22Rv1 (cell line): ENCODE data around the gene FOXP4.

Experiments used
- H3K27ac ChIP-seq: fragments of 450-650 bp; 2 replicates; pipeline ENCODE4 v1.5.1; 2017
- ZFX ChIP-seq: fragments of 450-650 bp; IDR thresholded peaks from 2 replicates; pipeline ENCODE4 v1.6.1; 2017; ENCODE audit warnings: antibody characterized with exemption, borderline replicate concordance
- TF ChIP-seq, protein P1 (sequence below): fragments of 450-650 bp; IDR thresholded peaks from 2 replicates; pipeline ENCODE4 v1.5.1; 2017; ENCODE audit warnings: mild to moderate bottlenecking

The FOXP4 gene

DNA sequence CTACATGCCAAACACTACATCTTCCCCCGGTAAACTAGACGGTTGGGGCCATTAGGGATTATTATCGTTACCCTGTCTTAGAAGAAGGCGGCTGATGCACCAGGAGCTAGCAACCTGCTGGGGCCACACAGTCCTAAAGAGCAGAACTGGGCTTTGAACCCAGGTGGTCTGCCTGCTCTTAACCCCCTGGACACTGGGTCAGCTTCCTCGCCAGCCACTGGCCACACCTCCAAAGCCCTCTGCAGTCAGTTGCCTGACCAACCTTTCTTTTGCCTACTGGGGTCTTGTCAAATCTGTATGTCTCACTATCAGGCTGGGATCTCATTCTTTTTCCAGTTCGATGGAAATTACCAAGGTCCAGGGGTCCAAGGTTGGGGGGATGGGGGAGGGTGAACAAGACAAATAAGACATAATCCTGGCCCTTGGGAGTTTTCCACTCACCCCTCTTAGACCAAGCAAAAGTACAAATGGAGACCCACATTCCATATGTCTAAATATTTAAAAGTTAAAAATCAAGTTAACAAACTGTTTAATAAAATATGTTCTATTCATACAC lies 34.0 kb upstream of the FOXP4 start:
- no peak for TF ChIP-seq ZFX
- TF ChIP-seq, protein P1, sequence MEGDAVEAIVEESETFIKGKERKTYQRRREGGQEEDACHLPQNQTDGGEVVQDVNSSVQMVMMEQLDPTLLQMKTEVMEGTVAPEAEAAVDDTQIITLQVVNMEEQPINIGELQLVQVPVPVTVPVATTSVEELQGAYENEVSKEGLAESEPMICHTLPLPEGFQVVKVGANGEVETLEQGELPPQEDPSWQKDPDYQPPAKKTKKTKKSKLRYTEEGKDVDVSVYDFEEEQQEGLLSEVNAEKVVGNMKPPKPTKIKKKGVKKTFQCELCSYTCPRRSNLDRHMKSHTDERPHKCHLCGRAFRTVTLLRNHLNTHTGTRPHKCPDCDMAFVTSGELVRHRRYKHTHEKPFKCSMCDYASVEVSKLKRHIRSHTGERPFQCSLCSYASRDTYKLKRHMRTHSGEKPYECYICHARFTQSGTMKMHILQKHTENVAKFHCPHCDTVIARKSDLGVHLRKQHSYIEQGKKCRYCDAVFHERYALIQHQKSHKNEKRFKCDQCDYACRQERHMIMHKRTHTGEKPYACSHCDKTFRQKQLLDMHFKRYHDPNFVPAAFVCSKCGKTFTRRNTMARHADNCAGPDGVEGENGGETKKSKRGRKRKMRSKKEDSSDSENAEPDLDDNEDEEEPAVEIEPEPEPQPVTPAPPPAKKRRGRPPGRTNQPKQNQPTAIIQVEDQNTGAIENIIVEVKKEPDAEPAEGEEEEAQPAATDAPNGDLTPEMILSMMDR, result no peak
- H3K27ac ChIP-seq, result no peak overlapping the region

DNA sequence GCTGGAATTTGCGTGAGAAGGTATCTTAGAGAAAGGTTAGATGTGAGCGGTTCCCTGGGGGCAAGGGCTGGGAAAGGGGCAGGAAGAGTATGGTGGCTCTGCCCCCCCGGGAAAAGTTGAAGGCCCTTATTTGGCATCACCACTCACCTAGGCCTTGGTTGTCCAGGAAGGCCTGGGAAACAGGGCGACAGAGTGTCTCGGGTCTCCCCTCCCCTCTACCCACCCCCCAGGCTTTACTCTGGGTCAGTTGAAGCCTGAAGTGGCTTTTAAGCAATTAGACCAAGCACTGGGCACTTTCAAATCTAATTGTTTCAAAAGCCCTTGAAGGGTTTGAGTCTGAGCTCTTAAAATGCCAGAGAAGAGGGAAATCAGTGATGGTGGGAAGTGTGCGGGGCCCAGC lies 30.2 kb upstream of the FOXP4 start:
- no peak overlapping the region for H3K27ac ChIP-seq
- TF ChIP-seq ZFX, result no peak
- TF ChIP-seq, protein P1, result no peak

DNA sequence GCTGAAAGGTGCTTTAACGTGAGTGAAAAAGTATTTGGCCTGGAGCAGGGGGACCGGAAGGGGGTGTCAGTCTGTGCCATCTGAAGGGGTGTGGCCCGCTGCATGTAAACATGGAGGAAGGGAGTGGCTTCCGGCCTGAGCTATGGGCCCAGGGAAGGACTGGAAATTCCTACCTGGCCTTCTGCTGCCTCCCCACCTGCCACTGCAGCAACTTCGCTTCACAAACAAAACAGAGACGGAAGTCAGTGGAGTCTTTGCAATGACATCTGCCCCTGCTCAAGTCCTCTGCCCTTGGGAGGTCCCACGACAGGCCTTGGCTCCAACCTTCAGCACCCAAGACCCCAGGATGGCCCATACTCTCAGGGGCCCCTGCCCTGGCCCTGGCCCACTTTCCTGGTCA lies 28.1 kb upstream of the FOXP4 start:
- H3K27ac ChIP-seq, result no peak overlapping the region
- TF ChIP-seq, protein P1, result no peak
- TF ChIP-seq ZFX, result no peak

DNA sequence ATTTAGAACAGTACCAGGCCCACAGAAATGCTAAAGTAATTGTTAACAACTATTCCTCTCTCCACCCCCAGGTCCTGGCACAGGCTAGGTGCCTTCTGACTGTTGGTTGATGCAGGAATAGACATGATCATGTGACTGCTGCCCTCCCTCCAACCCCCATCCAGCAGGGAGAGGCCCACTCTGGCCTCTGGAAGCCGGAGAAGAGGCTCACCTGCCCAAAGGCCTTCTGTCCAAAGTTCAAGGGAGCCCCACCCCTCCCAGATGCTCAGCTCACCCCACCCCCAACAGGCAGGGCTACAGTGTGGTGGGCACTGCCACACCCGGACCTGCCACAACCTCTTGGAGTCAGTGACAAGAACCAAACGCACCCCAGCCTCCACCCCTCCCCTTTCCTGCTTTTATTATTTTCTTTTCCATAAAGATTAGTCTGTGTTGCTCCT lies 26.9 kb upstream of the FOXP4 start:
- H3K27ac ChIP-seq, result no peak overlapping the region
- TF ChIP-seq, protein P1, result no peak
- no peak for TF ChIP-seq ZFX

DNA sequence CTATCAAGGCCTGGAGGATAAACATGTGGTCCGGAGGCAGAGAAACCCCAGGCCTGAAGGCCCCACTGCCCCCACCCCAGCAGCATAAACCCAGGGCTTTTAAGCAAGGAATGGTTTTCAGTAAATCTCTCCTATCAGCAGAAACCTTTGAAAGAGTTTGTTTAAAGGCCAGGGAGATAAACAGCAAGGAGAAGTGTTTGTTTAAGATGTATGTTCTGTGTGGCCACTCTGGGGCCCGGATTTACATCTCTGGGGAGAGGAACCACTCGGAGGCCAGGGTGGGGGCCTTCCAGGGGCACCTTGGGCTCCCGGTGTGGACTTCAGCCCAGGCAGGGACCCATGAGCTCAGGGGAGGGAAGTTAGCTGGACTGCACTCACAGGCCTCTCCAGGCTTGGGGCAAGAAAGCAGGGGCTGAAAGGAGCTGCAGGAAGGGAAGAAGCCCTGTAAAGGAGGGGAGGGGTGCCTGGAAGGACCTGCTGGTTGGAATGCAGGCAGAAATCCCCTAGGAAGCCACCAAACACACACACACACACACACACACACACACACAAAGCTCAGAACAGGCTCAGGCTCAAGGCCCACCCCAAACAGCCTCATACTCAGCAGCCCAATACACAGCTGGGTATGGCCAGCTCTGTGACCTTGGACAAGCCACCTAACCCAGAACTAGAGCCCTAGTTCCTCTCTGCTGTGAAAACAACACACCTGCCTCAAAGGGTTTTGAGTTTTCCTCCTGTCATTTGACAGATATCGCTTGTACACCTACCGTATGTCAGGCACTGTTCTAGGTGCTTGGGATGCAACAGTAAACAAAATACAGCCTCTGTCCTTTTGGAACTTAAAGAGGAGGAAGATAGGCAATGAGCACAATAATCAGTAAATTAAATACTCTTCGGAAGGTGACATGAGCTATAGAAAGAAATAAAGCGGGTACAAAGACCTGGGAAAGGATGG lies 26.2 kb upstream of the FOXP4 start:
- TF ChIP-seq, protein P1, result no peak
- TF ChIP-seq ZFX, result no peak
- H3K27ac ChIP-seq, result no peak overlapping the region

DNA sequence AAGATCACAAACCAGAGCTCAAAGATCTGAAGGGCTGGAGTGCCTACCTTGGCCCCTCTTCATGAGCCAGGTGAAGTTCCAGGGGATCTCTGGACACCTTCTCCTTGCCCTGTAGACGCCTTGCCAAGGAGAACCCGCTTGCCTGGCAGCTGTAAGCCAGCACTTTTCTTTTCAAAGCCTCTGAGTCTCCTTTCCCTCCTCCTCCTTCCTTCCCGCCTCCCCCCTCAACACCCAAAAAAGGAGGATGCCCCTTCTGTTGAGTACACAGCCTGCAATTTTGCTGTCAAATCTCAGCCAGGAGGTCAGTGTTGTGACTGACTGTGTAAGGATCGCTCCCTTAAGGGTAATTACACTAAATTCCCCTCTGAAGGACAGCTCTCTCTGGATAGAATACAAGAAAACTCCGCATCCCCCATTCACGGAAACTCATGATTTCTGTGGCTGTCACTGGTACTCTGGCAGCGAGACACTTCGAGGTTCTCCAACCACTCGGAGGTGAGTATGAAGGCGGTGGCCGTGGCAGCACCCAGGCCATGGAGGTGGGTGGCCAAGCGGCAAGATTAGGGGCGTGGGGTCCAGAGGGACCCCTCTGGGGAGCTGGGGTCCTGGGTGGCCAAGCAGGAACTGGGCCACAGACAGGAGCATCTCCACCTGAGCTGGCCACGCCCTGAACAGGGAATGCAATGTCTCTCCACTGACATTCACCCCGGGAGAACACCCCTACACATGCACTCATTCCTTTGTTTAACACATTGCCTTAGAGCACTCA lies 23.2 kb upstream of the FOXP4 start:
- TF ChIP-seq, protein P1, result no peak
- no peak for TF ChIP-seq ZFX
- H3K27ac ChIP-seq, result no peak overlapping the region
